GM19023 (cell line): ENCODE measurements around the gene CARD10.

ENCODE experiments used
- ATAC-seq: cut with Tn5 transposase; IDR thresholded peaks from one replicate; pipeline ENCODE4 v1.9.1; 2021; ENCODE audit warnings: mild to moderate bottlenecking, moderate library complexity; ENCODE audit not compliant: unreplicated experiment

CARD10 gene

GRCh38 chr22:37443977-37444376, 75.2 kb downstream of the CARD10 start:
- no peak for ATAC-seq

DNA sequence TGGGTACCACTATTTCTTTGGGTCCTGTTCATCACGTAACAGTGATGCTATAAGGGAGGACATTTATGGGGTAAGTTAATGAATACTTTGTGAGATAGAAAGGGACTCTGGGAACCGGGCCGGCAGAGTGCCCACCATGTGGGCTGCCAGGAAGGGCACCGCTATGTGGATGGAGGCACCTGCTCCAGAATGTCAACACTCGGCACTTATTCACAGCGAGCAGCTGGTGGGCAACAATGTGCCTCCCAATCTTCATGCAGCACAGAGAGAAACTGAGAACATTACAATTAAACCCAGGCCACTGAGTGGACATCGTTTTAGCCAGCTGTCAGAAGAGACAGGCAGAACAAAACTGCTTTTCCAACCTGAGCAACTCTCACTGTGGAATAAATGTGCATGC, 76.1 kb downstream of the CARD10 start:
- ATAC-seq = no peak

DNA sequence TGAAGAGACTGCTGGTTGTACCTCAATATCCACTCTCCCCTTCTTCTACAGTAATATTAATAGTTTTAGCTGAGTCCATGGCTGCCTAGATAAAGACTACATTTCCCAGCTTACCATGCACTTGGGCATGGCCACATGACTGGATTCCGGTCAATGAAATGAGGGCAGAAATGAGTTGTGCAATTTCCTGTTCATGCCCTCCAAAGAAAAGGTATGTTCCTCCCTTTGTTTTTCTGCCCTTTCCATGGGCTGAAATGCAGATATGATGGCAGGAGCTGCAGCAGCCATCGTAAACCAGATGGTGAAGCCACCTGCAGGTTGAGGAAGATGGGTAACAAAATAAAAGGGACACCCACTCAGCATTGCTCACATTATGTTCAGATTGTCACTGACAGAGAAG, 76.7 kb downstream of the CARD10 start:
- ATAC-seq = no peak

- ATAC-seq = no peak
Observed at GRCh38 chr22:37442135-37442534, 77.1 kb downstream of the CARD10 start.

DNA sequence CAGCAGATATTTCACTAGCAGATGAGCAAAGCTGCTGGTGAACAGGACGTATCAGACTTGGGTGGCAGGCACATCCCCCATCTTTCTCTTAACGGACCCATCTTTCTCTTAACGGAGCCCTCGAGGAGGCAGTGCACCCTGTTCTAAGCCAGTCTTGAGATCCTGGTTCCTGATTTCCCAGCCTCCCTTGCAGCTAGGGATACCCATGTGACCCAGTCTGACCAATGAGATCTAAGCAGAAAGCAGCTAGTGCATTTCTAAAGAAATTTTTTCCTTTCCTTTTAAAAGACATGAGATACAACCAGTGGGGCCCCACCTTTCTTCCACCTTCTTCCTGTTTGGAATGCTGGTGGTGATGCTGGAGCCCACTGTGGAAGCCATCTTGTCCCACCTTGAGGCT, 78.3 kb downstream of the CARD10 start:
- ATAC-seq = no peak
